IPS-NIHi11 (cell line): Measurements from ENCODE around the gene MFAP4.

Experiments used
- DNase-seq: peaks from one replicate; pipeline ENCODE4 v3.0.0; 2012; ENCODE audit warnings: mixed read lengths, low spot score

The MFAP4 gene

GRCh38 chr17:19348081-19348650, 38.8 kb downstream of the MFAP4 start:
- no peak for DNase-seq

GRCh38 chr17:19347323-19348080, 39.5 kb downstream of the MFAP4 start:
- no peak for DNase-seq

- DNase-seq: no peak
Measured at GRCh38 chr17:19346351-19347255, 40.4 kb downstream of the MFAP4 start.

GRCh38 chr17:19345486-19346350, 41.3 kb downstream of the MFAP4 start:
- DNase-seq: no peak

GRCh38 chr17:19345067-19345460, 41.9 kb downstream of the MFAP4 start:
- DNase-seq: no peak

GRCh38 chr17:19344311-19345066, 42.5 kb downstream of the MFAP4 start:
- no peak for DNase-seq

- no peak for DNase-seq
Measured at GRCh38 chr17:19343671-19344151, 43.3 kb downstream of the MFAP4 start.

GRCh38 chr17:19343256-19343630, 43.7 kb downstream of the MFAP4 start:
- DNase-seq: no peak

GRCh38 chr17:19342611-19343255, 44.3 kb downstream of the MFAP4 start:
- DNase-seq: no peak

GRCh38 chr17:19341641-19342610, 45.1 kb downstream of the MFAP4 start:
- no peak for DNase-seq

- DNase-seq: no peak
Measured at GRCh38 chr17:19341211-19341631, 45.8 kb downstream of the MFAP4 start.

- DNase-seq: no peak
Measured at GRCh38 chr17:19339341-19339815, 47.6 kb downstream of the MFAP4 start.

- peak; percentile 82 for DNase-seq
Measured at GRCh38 chr17:19338031-19338990, 48.7 kb downstream of the MFAP4 start.

- DNase-seq: no peak
Measured at GRCh38 chr17:19337712-19338023, 49.3 kb downstream of the MFAP4 start.

- DNase-seq: no peak
Measured at GRCh38 chr17:19336938-19337711, 49.9 kb downstream of the MFAP4 start.

- no peak for DNase-seq
Measured at GRCh38 chr17:19335951-19336631, 50.9 kb downstream of the MFAP4 start.

- no peak for DNase-seq
Measured at GRCh38 chr17:19334331-19334730, 52.7 kb downstream of the MFAP4 start.
